Measurements from ENCODE around the gene DCAF8. TPM values are rescaled to one million over a fixed set of nuclear protein-coding genes. Genes with fewer than 3 reads are reported as not detected.

The DCAF8 gene
- total and polyA plus RNA-seq, 2 donors (not counting 1 experiment from before 2014, with no cell fraction given) = 194 to 266 TPM

GRCh38 chr1:160271025-160271424 is 8.7 kb upstream of the DCAF8 start:
- H3K4me3 Mint-ChIP-seq = no peak overlapping the region
- ChIA-PET CTCF (interaction anchor here (0.6 kb wide), 1 partner anchor 20 kb away, joined by 3 read pairs; no protein-coding TSS in a partner anchor), POLR2A (no interaction called here)
- intact Hi-C loops (cut with micrococcal nuclease) = no loop called here
- Histone ChIP-seq H2AFZ (ENCODE audit: insufficient read depth, low read depth, low read length, poor library complexity, severe bottlenecking) (no peak overlapping the region), H4K20me1 (ENCODE audit: control insufficient read depth, insufficient read depth, low read length, poor library complexity, severe bottlenecking) (no peaks in the 10 kb centered on the region), H3K4me3 (ENCODE audit: control extremely low read depth in 1 of 5, extremely low read depth in 1 of 5, insufficient read depth in 1 of 5, low read depth in 2 of 5, low read length in 4 of 5) (no peak overlapping the region), H3K4me1 (ENCODE audit: control insufficient read depth in 2 of 2, insufficient read depth in 2 of 2, low read length in 2 of 2) (no peaks in the 10 kb centered on the region), H3K79me2 (ENCODE audit: control insufficient read depth, insufficient read depth, low read length) (no peaks in the 10 kb centered on the region), H3K9me3 (ENCODE audit: control extremely low read depth in 1 of 3, control insufficient read depth in 2 of 3, insufficient read depth in 1 of 3, low read length in 2 of 3) (no peaks in the 10 kb centered on the region), H3K27me3 (replicated peaks in 1 of 4; ENCODE audit: control extremely low read depth in 1 of 4, control insufficient read depth in 3 of 4, insufficient read depth in 4 of 4, low read length in 3 of 4) (no peaks in the 10 kb centered on the region), H3K27ac (ENCODE audit: low read length in 2 of 2) (no peak overlapping the region), H3K4me2 (replicated peaks; ENCODE audit: low read depth, low read length, poor library complexity, severe bottlenecking) (no peak overlapping the region), H3K9ac (ENCODE audit: low read length) (no peak overlapping the region), H3K36me3 (replicated peaks in 1 of 2; ENCODE audit: control extremely low read depth in 1 of 2, control insufficient read depth in 1 of 2, extremely low read depth in 1 of 2, insufficient read depth in 2 of 2, low read length in 1 of 2) (peaks cover 0 to 4% of the 10 kb centered on the region in 2 experiments)
- H3K4me1 Mint-ChIP-seq = no peaks in the 10 kb centered on the region
- TF ChIP-seq EZH2 (IDR thresholded peaks at IDR 0.05; ENCODE audit: borderline replicate concordance, insufficient read depth, low read depth, low read length, poor library complexity, severe bottlenecking) (no peak), CTCF (IDR thresholded peaks at IDR 0.05) (no peak)
- no peak for ATAC-seq (ENCODE audit: low read depth)
- no peaks in the 10 kb centered on the region for H3K9me3 Mint-ChIP-seq (ENCODE audit: insufficient read depth)
- WGBS (ENCODE audit: insufficient coverage) = no CpG with 5 or more reads among the region's 1 CpG
- no peak for DNase-seq
- peaks cover 3% of the 10 kb centered on the region for H3K27me3 Mint-ChIP-seq
- H3K27ac Mint-ChIP-seq = no peak overlapping the region

- Histone ChIP-seq H3K9ac (ENCODE audit: low read length) (no peak overlapping the region), H3K4me2 (replicated peaks; ENCODE audit: low read depth, low read length, poor library complexity, severe bottlenecking) (no peak overlapping the region), H3K9me3 (ENCODE audit: control extremely low read depth in 1 of 3, control insufficient read depth in 2 of 3, insufficient read depth in 1 of 3, low read length in 2 of 3) (no peaks in the 10 kb centered on the region), H3K4me1 (ENCODE audit: control insufficient read depth in 2 of 2, insufficient read depth in 2 of 2, low read length in 2 of 2) (peaks cover 5 to 8% of the 10 kb centered on the region in 2 donors), H3K27ac (ENCODE audit: low read length in 2 of 2) (no peak overlapping the region), H2AFZ (ENCODE audit: insufficient read depth, low read depth, low read length, poor library complexity, severe bottlenecking) (no peak overlapping the region), H3K27me3 (replicated peaks in 1 of 4; ENCODE audit: control extremely low read depth in 1 of 4, control insufficient read depth in 3 of 4, insufficient read depth in 4 of 4, low read length in 3 of 4) (no peaks in the 10 kb centered on the region), H3K79me2 (ENCODE audit: control insufficient read depth, insufficient read depth, low read length) (peaks cover 6% of the 10 kb centered on the region), H3K36me3 (replicated peaks in 1 of 2; ENCODE audit: control extremely low read depth in 1 of 2, control insufficient read depth in 1 of 2, extremely low read depth in 1 of 2, insufficient read depth in 2 of 2, low read length in 1 of 2) (no peaks in the 10 kb centered on the region), H3K4me3 (ENCODE audit: control extremely low read depth in 1 of 5, extremely low read depth in 1 of 5, insufficient read depth in 1 of 5, low read depth in 2 of 5, low read length in 4 of 5) (no peak overlapping the region), H4K20me1 (ENCODE audit: control insufficient read depth, insufficient read depth, low read length, poor library complexity, severe bottlenecking) (no peaks in the 10 kb centered on the region)
- ChIA-PET POLR2A (interaction anchor here (0.7 kb wide), 1 partner anchor 244 kb away, joined by 8 read pairs; no protein-coding TSS in a partner anchor), CTCF (interaction anchor here (1.3 to 4.3 kb wide), 2 partner anchors 15 to 24 kb away, joined by 3 to 27 read pairs; no protein-coding TSS in a partner anchor)
- DNase-seq (no peak), ATAC-seq (ENCODE audit: low read depth) (no peak)
- Mint-ChIP-seq H3K4me3 (no peak overlapping the region), H3K4me1 (peaks cover 8% of the 10 kb centered on the region), H3K9me3 (ENCODE audit: insufficient read depth) (no peaks in the 10 kb centered on the region), H3K27me3 (peaks cover 3% of the 10 kb centered on the region), H3K27ac (no peak overlapping the region)
- WGBS (ENCODE audit: insufficient coverage) = 87% methylated on average over 8 of the region's 10 CpGs
- TF ChIP-seq EZH2 (IDR thresholded peaks at IDR 0.05; ENCODE audit: borderline replicate concordance, insufficient read depth, low read depth, low read length, poor library complexity, severe bottlenecking) (no peak), CTCF (IDR thresholded peaks at IDR 0.05) (no peak)
- intact Hi-C loops (cut with micrococcal nuclease) = no loop called here
Measured at GRCh38 chr1:160267284-160267991, 5.1 kb upstream of the DCAF8 start.
